ACC112 (cell line): ENCODE data around the gene PSG7.
"Not testable (repeated sequence)": the region's sequence is repeated elsewhere in the genome, so short reads cannot be mapped to it uniquely, and the experiment has no call there.

ENCODE experiments used
- H2AFZ ChIP-seq: fragments of 200-600 bp; sonication (generic); one replicate; pipeline ENCODE4 v1.6.0; 2017; ENCODE audit warnings: antibody characterized with exemption, low read length; ENCODE audit not compliant: unreplicated experiment
- H3K27ac ChIP-seq: fragments of 200-600 bp; sonication (generic); 2 replicates; pipeline ENCODE4 v1.5.1; 2014; ENCODE audit warnings: low read depth, mild to moderate bottlenecking, antibody characterized with exemption, low read length, moderate library complexity
- H3K27me3 ChIP-seq: fragments of 200-600 bp; sonication (generic); 2 replicates; pipeline ENCODE4 v1.6.1; 2014; ENCODE audit warnings: mild to moderate bottlenecking, antibody characterized with exemption, low read length, moderate library complexity, mixed read lengths; ENCODE audit not compliant: insufficient read depth
- H3K36me3 ChIP-seq: fragments of 200-600 bp; sonication (generic); 2 replicates; pipeline ENCODE4 v1.6.1; 2016; ENCODE audit warnings: mild to moderate bottlenecking, antibody characterized with exemption, low read length, moderate library complexity, mixed read lengths; ENCODE audit not compliant: insufficient read depth
- H3K4me1 ChIP-seq: fragments of 200-600 bp; sonication (generic); one replicate; pipeline ENCODE4 v1.6.1; 2016; ENCODE audit warnings: low read length, mixed read lengths; ENCODE audit not compliant: insufficient read depth, unreplicated experiment, control insufficient read depth
- H3K4me3 ChIP-seq: fragments of 200-600 bp; sonication (generic); 2 replicates; pipeline ENCODE4 v1.5.1; 2014; ENCODE audit warnings: mild to moderate bottlenecking, low read depth, low read length
- H3K79me2 ChIP-seq: fragments of 200-600 bp; sonication (generic); one replicate; pipeline ENCODE4 v1.6.0; 2016; ENCODE audit warnings: low read length; ENCODE audit not compliant: control insufficient read depth, unreplicated experiment, insufficient read depth

The PSG7 gene

DNA sequence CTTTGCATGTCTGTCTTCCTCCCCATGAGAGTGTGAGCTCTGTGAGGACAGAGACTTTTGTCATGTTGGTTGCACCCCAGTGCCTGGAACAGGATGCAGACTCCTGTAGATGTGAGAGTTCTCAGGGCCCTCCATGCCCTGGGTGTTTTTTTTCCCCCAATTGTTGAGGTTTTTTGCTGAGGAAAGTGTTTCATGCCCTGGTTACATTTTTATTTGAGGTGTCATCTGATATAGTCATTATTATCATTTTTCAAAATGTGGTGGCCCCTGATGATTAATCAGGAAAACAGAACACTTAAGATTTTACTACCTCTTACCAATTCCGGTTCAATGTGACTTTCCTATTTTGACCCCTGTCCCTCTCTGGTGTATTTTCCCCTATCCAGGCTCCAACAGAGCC, 20.1 kb downstream of the PSG7 start:
- H2AFZ ChIP-seq, H3K79me2 ChIP-seq, H3K27me3 ChIP-seq, H3K36me3 ChIP-seq, H3K27ac ChIP-seq, H3K4me3 ChIP-seq, H3K4me1 ChIP-seq: not testable (repeated sequence)

DNA sequence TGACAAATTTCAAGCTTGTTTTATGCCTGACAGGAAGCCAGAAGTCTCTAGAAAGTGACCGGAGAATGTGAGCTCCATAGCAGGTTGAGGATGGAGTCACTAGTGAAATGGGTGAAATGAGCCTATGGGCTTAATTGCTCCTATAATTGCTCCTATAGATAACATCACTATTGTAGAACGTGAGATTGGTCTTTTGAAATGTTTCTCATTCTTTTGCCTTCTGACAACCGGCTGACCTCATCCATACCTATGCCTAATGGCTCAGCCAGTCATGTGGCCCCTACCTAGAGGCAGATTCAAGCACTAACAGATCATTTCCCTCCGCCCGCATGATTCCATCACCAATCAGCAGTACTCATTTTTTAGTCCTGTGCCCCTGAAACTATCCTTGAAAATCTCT, 23.5 kb downstream of the PSG7 start:
- H3K36me3 ChIP-seq, H3K27ac ChIP-seq, H3K4me1 ChIP-seq, H3K27me3 ChIP-seq, H3K79me2 ChIP-seq, H3K4me3 ChIP-seq, H2AFZ ChIP-seq: not testable (repeated sequence)

DNA sequence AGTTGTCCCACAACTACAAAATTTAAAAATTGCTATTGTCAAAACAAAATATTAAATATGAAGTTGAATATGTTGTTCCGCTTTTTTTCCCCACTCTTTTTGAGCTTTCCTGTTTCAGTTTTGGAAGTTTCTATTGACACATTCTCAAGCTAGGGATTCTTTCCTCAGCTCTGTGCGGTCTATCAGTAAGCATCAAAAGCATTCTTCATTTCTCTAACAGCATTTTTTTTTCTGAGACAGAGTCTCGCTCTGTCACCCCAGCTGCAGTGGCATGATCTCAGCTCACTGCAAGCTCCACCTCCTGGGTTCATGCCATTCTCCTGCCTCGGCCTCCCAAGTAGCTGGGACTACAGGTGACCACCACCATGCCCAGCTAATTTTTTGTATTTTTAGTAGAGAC, 24.1 kb downstream of the PSG7 start:
- H3K36me3 ChIP-seq, H3K4me1 ChIP-seq, H2AFZ ChIP-seq, H3K4me3 ChIP-seq, H3K27ac ChIP-seq, H3K27me3 ChIP-seq, H3K79me2 ChIP-seq: not testable (repeated sequence)

DNA sequence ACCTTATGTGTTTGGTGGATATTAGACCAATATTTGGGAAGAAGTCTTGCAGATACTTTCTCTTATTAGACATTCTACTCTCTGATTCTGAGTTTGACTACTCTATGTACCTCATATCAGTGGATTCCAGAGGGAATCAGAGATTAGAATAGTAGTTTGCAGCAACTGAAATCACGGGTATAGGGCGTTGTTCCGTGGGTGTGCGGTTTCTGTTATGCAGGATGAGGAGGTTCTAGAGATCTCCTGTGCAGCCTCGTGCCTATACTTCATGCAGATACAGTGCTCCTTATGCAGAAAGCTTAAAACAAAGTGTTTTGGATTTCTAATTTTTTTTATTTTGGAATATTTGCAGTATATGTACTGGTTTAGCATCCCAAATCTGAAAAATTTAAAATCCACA, 25.3 kb downstream of the PSG7 start:
- not testable (repeated sequence) for H3K27ac ChIP-seq, H2AFZ ChIP-seq, H3K36me3 ChIP-seq, H3K4me3 ChIP-seq, H3K79me2 ChIP-seq, H3K4me1 ChIP-seq, H3K27me3 ChIP-seq

DNA sequence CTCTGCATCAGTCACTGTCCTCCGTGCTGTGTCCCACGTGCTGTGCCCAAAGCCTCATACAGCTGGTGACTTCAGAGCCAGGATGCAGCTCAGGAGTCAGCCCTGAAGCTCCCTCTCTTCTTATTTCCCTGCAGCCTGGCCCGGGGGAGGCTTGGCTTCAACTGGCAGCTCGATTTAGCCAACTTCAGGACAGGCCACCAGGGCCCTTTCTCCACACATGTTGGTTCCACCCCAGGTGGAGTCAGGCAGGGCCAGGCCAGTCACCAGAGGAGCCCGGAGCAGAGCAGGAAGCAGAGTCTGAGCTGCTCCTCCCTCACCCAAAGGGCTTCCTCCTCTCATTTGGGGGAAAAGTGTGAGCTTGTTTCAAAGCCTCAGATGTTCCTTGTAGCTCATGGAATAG, 30.8 kb downstream of the PSG7 start:
- not testable (repeated sequence) for H3K36me3 ChIP-seq, H3K27me3 ChIP-seq, H3K27ac ChIP-seq, H3K79me2 ChIP-seq, H3K4me1 ChIP-seq, H3K4me3 ChIP-seq, H2AFZ ChIP-seq

DNA sequence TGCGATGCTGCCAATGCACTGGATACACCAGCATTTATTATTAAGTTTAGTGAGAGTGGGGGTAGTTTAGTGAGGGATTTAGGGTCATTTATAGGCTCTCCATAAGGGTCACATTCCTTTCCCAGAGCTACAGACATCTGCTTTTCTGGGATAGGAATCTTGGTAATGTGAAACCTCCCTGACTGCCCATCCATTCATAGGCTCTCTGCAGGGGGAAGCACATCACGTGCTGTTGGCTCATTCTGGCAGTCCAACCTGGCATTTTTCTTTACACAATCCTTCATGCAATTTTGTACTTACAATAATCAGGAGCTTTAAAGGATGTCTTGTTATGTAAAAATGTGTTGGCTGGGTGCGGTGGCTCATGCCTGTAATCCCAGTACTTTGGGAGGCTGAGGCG, 36.4 kb downstream of the PSG7 start:
- not testable (repeated sequence) for H3K79me2 ChIP-seq, H3K4me1 ChIP-seq, H3K27ac ChIP-seq, H3K4me3 ChIP-seq, H3K36me3 ChIP-seq, H3K27me3 ChIP-seq, H2AFZ ChIP-seq

DNA sequence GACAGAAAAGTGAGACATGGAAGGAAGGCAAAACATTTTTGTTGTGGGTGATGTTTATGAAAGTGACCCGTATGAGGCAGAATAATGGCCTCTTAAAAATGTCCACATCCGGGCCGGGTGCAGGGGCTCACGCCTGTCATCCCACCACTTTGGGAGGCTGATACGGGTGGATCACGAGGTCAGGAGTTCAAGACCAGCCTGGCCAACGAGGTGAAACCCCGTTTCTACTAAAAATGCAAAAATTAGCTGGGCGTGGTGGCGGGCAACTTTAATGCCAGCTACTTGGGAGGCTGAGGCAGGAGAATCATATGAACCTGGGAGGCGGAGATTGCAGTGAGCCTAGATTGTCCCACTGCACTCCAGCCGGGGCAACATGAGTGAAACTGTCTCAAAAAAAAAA, 37.3 kb downstream of the PSG7 start:
- H2AFZ ChIP-seq, H3K4me1 ChIP-seq, H3K4me3 ChIP-seq, H3K27me3 ChIP-seq, H3K79me2 ChIP-seq, H3K36me3 ChIP-seq: not testable (repeated sequence)
- H3K27ac ChIP-seq, result peak overlapping the region; percentile 16; the same call in 1 of the 2 replicates

DNA sequence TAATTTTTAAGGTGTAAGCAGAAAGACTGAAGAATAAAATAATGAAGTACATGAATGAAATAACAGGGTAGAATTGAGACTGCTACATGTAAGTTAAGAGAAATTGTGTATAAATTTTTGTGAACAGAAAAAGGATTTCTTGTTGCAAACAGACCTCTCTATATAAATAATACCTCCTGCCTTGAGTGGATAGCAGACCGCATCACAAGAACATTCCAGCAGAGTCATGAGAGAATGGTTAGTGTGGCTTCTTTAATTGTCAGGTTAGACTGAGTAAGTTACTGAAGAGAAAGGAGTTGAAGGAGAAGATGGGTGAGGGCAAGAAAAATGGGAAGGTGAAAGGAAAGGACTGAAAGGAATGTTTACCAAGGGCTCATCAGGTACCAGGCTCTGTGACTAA, 37.9 kb downstream of the PSG7 start:
- H3K27me3 ChIP-seq, H3K4me1 ChIP-seq, H2AFZ ChIP-seq, H3K4me3 ChIP-seq, H3K36me3 ChIP-seq, H3K79me2 ChIP-seq: not testable (repeated sequence)
- peak overlapping the region; percentile 50; the same call in 1 of the 2 replicates for H3K27ac ChIP-seq

DNA sequence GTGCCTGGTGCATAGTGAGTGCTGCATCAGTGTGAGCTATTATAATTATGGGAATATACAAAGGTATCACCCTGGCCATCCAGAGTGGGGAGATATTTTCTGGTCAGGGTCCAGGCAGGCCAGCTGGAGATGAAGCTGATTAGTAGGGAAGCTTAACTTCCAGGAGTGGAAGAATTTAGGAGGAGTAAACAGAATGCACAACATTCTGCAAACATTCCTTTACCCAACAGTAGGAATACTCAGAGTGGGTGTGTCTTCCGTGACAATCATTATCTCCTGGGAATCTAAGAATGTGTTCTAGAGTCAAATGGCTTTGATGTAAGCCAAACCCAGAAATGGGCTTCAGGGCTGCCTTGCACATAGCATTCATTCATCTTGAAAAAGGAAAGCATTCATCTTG, 38.4 kb downstream of the PSG7 start:
- H3K27me3 ChIP-seq, H3K27ac ChIP-seq, H3K36me3 ChIP-seq, H2AFZ ChIP-seq, H3K4me1 ChIP-seq, H3K79me2 ChIP-seq, H3K4me3 ChIP-seq: not testable (repeated sequence)

DNA sequence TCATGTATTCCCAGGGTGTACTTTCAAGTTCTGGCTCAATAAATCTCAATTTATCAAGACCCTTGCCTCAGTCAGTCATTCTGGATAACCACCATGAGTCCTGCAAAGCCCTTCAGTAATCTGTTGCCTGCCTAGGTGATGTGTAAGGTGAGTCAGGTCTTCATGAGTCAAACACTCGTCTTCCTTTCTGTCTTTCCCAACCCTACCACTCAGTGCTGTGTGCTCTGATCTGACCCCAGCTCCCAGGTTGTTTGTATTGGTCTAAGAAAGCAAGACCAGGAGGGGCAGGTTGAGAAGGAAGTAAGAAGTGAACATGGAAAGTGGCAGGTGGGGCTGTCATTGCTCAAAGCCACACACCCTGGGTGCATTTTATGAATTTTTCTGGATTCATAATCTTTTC, 39.3 kb downstream of the PSG7 start:
- not testable (repeated sequence) for H3K36me3 ChIP-seq, H3K4me1 ChIP-seq, H3K27ac ChIP-seq, H3K4me3 ChIP-seq, H3K79me2 ChIP-seq, H3K27me3 ChIP-seq, H2AFZ ChIP-seq

DNA sequence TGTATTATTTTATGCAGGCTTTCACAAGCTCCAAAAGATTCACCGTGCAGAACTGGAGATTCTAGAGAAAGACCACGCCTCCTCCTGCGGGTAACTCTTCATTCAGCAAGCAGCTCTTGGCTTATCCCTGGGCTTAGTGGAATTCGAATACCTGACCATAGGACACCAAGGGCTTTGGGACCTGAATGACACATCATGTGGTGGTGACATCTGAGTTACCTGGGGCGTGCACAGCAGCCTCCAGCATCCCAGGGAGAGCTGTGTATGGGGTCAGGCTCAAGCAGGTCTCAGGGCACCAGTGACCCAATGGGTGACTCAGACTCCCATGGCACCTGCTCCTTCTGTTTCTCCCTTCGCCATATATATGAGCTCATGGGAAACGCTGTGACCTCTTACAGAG, 46.6 kb downstream of the PSG7 start:
- H3K27me3 ChIP-seq, H3K79me2 ChIP-seq, H3K36me3 ChIP-seq, H3K27ac ChIP-seq, H2AFZ ChIP-seq, H3K4me3 ChIP-seq, H3K4me1 ChIP-seq: not testable (repeated sequence)

DNA sequence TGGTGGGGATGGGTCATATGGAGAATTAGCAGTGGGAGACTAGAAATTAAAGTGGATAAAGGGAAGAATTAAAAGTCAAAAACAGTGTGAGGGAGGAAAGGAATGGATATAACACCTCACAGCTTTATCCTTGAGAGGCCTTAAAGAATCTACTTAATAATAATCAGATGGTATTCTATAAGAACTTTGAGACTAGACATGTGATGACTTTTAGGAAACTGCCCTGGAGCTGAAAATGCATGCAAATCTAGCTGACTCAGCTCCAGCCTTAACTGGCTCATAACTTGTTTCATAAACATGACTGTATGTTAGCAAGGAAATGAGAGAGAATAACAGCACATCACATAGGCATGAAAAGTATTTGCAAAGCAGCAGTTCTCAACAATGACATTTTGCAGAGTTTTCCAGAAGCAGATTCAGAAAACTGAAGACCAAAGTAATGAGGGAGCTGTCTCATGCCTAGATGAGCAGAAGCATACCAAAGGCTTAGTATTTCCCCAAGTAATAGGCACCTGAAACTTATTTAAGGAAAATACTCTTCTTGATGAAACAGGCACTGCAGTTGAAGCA, 49.0 kb downstream of the PSG7 start:
- H3K27ac ChIP-seq, result peak overlapping the region; percentile 41
- not testable (repeated sequence) for H3K27me3 ChIP-seq, H3K4me1 ChIP-seq, H3K36me3 ChIP-seq, H3K79me2 ChIP-seq, H2AFZ ChIP-seq, H3K4me3 ChIP-seq
